ENCODE data around the gene DUOXA2.

- TF ChIP-seq, protein P1, sequence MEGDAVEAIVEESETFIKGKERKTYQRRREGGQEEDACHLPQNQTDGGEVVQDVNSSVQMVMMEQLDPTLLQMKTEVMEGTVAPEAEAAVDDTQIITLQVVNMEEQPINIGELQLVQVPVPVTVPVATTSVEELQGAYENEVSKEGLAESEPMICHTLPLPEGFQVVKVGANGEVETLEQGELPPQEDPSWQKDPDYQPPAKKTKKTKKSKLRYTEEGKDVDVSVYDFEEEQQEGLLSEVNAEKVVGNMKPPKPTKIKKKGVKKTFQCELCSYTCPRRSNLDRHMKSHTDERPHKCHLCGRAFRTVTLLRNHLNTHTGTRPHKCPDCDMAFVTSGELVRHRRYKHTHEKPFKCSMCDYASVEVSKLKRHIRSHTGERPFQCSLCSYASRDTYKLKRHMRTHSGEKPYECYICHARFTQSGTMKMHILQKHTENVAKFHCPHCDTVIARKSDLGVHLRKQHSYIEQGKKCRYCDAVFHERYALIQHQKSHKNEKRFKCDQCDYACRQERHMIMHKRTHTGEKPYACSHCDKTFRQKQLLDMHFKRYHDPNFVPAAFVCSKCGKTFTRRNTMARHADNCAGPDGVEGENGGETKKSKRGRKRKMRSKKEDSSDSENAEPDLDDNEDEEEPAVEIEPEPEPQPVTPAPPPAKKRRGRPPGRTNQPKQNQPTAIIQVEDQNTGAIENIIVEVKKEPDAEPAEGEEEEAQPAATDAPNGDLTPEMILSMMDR (IDR thresholded peaks at IDR 0.05), result no peak
- no peak for TF ChIP-seq POLR2A (IDR thresholded peaks at IDR 0.05)
Measured at GRCh38 chr15:45087513-45087912, 26.6 kb upstream of the DUOXA2 start.
